IPS DF 4.7 (cell line): ENCODE results near the gene TMEM61.
"Not testable (repeated sequence)": the region's sequence is repeated elsewhere in the genome, so short reads cannot be mapped to it uniquely, and the experiment has no call there.

Source experiments
- DNase-seq: peaks from one replicate; pipeline ENCODE4 v3.0.0-alpha.2; 2013; ENCODE audit warnings: low spot score; ENCODE audit errors: extremely low read depth

The TMEM61 gene

DNA sequence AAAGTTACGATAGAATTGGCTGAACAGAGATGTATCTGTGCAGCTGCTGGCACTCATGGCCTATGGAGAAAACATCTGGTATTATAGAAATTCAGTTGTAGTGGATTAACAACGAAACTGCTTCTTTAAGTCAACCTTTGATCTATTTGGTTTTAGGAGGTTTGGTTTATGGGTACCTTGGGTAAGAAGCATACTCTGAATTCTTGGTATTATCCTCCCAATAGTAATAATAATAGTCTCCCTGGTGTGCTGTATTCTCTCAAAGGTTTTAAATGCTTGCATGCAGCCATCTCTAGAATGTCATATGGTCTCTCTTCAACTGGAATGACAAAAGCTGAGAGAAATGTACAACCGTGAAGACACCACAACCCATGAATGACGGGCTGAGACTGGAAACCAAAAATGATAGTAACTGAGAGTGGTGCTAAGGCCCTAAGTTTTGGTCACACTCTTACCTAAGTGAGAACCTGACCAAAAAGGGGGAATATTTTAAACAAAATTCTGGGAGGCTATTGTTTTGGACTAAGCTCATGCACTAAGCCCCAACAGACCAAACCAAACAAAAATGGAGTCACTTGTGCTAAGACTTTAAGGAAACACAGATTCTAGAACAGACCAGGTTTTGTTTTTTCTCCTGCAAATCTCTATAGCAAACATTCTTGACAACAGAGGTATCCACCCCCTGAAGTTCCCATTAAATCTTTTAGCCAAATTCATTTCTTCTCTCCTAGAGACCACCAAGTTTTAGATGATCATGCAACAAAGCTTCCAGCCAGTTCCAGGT, 17.6 kb upstream of the TMEM61 start:
- no peak for DNase-seq

DNA sequence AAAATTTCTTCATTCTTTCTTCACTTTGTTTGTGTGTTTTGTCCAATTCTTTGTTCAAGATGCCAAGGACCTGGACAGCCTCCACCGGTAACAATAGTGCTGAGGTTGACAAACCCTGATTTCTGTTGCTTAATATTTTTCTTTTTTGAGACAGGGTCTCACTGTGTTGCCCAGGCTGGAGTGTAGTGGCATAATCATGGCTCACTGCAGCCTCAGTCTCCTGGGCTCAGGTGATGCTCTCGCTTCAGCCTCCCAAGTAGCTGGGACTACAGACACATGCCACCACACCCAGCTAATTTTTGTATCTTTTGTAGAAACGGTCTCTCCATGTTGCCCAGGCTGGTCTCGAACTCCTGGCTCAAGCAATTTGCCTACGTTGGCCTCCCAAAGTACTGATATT, 16.6 kb upstream of the TMEM61 start:
- DNase-seq = not testable (repeated sequence)

DNA sequence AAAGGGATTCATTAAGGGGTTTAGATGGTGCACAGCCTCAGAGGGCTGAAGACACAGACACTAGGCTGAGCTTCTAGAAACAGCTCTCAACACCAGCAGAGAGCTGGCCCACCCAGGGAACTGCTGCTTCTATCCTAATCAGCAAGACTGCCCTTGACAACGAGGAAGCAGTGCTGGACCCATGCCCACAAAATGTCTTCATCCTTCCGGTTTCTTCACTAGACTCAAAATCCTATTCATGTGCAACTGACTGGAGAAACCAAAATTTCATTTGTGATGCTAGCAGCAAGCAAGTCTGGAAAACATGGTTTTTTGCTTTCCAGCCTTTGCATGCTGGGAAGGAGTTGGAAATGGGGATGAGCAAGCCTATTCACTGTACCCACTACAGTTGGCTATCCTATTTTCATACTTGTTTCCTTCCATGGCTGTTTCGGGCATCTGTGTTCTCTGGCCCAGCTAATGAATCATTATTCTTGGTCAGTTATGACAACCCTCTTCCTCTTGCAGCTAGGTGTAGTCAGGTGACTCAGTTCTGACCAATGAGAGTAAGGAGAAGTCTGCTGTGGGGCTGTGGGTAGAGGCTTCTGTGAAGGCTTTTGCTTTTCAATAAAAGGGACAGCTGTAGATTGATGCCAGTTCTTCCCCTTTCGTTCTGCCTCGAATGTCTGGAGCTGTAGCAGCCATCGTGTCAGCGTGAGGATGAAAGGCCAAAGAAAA, 14.6 kb upstream of the TMEM61 start:
- DNase-seq = no peak

DNA sequence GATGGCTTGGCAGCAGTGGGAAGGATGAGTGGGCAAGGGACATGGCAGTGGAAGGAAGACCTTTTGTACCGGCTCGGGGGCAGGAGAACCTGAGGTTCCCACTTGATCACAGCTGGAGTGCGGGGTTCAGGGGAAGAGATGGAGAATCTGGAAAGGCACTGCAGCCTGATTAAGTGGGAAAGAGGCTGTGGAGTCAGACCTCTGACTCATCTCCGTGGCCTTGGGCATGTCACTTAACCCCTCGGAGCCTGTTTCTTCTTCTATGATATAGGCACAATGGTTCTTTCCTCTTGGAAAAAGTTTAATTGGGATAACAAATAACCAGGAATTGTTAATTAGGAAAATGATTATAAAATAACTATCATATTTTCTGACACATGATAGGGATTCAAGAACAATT, 13.1 kb upstream of the TMEM61 start:
- no peak for DNase-seq

DNA sequence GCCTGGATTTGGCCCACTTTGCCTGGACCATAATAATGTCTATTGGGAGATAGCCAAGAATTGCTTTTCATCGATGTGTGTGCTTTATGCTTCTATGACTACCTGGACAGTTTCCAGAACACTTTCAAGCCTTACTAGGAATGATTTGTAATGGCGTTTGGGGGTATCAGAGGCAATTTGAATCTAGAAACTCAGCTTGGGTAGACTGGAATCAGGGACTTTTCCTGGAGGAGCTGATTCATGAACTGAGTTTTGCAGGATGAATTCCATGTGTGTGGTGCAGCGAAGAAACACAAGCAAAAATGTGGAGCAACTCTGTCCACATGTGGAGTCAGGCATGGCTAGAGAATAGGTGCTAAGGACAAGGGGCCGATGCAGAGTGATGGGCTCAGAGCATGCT, 11.9 kb upstream of the TMEM61 start:
- no peak for DNase-seq

DNA sequence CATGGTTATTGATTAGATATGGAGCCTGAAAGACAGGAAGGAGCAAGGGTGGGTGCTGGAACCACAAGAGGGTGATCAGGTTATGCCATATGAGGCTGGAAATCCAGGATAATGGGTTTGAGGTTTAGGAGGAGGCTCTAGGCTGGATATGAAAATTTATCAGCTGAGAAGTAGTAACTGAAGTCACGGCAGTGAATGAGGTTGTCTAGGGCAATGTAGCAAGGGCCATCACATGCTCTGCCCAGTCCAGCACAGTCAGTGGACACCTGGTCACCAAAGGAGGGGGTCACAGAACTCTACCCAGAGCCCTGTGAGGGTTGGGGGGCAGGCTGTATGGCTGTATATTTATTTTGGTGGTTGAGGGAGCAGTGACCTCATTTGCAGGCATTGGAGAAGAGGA, 10.5 kb upstream of the TMEM61 start:
- DNase-seq = no peak

DNA sequence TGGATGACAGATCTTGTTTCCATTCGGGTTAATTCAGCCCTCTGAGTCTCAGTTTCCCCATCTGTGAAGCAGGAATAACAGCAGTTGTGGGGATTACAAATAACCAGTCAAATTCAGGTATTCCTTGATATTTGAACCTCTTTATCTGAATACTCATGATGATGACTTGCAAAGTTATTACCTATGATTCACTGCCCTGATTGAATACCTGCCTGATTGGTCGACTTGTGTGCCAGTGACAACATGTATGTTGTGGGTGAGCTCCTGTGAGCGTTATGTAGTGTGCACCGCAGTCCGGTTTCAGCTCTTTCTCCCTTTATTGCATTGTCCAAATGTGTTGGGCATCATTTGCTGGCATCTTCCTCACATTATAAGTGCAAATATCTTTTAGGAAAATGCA, 9.5 kb upstream of the TMEM61 start:
- no peak for DNase-seq

DNA sequence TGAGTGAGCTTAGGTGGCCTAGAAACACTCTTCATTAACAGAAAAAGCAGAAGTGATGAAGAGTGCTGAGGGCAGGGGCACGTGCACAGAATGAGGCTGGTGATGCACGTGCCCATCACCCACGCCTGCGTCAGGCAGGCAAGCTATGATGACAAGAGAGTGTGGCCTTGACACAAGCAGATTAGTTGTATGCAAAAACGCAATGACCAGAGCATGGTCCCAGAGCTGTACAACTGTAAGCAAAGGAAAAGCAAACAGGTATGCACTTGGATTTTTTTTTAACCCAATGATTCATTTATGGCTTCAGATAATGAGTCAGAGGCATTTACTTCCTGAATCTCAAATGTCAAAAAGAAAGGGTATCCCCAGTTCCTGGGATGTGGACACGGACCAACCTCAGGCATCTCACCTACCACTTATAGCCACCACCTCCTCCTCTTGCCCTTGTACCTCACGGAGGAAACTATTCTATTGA, 9.1 kb upstream of the TMEM61 start:
- DNase-seq = no peak

DNA sequence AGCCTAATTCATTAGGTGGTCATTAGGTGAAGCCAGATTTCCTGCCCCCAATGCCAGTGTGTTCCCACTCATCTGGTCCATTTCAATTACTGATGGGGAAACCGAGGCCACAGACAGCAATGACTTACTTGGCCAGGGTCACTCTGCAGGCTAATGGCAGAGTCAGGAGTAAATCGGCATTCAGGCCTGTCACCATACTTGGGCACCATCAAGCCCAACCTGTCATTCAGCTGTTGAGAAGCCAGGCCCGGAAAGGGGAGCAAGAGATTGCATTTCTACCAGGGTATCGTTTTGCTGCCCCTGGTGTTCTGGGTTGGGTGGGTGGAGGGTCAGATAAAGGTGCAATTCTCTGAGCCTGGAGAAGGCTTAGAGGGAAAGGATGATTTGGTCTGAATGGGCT, 8.0 kb upstream of the TMEM61 start:
- DNase-seq = no peak

DNA sequence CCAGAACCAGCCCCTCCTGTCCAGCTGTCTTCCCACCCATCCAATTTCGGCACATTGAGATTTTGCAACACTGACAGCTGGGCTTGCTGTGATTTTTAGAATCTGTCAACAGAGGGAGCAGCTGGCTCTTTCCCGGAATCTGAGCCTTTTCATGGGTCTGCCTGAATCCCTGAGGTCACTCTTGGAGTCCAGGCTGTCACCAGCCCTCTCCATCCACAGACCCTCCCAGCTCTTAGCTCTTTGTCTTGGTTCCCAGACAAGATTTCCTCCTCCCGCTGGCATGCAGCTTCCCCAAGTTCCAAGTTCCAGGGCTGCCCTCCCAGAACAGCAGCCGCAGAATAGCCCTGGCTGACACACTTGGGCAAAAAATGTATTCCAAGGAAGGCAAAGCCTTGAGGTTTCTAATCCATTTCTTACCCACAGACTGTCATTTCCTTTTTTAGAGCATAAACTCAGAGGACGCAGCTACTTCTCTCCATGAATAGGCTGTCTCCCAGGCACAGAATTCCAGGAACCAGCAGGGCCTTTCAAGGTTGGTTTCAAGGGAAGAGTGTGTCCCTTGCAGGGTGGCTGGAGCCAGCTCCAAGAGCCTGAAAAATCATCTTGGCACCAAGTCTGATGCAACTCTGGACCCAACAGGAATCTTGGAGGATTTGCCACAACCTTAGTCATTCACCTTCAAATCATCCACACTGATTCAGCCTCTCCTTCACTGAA, 7.1 kb upstream of the TMEM61 start:
- DNase-seq = no peak

DNA sequence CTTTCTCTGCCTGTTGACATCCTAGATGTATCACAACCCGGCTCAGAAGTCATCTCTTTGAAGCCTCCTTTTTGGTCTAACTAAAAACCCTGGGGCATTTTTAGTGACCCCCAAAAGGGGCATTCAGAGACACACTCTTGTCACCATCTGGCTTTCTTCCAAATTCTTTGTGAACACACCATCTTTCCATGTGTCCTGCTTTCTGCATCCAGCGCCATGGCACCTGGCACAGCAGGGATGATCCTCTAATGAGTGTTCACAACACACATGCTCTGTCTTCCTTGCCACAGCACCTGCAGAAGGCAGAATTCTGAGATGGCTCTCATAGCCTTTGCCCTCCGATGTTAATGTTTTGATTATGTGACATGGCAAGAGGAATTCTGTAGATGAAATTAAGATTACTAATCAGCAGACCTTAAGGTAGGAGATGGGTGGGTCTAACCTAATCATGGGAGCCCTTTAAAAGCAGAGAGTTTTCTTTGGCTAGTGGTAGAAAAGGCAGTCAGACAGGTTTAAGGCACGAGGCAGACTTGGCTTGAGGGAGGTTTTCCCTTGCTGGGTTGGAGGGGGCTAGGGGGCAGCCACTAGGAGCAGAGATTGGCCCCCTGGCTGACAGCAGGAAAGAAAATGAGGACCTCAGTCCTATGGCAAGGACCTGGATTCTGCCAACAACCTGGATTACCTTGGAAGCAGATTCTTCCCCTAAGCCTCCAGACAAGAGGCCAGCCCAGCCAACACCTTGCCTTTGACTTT, 4.9 kb upstream of the TMEM61 start:
- no peak for DNase-seq

DNA sequence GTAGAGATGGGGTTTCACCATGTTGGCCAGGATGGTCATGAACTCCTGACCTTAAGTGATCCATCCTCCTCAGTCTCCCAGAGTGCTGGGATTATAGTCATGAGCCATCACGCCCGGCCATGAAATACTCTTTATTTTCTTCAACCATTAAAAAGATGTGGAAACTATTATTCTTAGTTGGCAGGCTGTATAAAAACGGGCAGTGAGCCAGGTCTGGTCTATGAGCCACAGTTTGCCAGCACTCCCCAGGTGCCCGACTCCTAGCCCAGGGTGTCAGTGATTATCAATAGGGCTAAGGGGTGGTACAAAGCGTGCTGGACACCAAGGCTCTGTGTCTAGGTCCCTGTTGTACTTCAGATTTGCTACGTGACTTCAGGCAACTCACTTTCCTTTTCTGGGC, 3.7 kb upstream of the TMEM61 start:
- DNase-seq = no peak

DNA sequence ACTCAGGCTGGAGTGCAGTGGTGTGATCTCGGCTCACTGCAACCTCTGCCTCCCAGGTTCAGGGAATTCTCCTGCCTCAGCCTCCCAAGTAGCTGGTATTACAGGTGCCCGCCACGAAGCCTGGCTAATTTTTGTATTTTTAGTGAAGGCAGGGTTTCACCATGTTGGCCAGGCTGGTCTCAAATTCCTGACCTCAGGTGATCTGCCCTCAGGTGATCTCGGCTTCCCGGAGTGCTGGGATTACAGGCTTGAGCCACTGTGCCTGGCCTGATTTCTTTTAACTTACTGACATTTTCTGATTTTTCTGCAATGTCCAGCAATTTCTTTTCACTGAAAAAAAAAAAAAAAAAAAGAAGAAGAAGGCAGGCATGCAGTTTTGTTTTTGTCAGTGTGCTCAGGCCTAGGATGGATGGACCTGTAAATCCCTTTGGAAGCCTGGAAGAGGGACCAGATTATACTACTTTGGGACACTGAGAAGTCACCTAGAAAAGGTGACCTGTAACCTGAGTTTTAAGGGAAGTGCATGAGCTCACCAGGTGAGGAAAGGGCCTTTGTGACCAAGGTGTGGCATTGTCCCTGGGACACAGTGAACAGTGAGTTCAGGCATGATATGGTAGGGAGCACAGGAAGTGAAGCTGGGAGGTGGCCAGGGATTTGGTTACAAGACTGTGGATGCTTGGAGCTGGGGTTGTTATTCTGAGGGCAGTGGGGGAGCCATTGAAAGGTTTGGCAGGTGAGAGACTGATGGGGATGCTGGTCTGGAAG, 2.7 kb upstream of the TMEM61 start:
- DNase-seq = no peak

DNA sequence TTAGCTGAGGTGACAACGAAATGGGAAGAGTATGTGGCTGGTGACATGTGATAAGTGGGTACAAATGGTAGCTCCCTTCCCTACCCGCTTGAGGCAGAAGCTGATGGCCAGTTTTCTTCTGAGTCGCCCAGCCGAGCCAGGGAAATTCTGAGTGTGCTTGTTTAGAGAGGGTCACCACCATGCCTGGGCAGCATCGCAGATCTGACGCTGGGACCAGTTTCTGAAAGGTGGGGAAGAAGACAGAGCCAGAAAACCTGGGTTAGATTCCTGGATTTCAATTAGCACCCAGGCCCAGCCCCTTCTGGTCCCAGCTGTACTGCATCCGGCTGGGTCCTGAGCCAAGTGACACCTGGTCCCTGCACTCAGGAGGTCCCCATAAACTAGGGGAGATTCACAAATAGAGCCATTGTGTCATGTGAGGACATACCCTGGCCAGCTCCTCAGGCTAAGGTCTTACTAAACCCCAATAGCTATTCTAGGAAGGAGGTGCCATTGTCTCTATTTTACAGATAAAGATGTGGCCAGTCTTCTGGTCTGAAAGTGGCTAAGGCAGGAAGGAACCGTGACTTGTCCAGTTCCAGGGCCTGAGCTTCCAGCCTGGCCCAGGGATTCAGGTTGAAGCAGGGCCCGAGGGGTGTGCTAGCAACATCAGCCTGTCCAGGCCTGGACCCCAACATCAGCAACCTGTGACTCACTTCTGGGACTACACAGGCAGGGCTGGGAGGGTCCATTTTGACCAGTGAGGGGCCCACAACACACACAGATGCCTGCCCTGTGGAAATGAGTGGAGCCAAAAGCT, 1.7 kb upstream of the TMEM61 start:
- no peak for DNase-seq

DNA sequence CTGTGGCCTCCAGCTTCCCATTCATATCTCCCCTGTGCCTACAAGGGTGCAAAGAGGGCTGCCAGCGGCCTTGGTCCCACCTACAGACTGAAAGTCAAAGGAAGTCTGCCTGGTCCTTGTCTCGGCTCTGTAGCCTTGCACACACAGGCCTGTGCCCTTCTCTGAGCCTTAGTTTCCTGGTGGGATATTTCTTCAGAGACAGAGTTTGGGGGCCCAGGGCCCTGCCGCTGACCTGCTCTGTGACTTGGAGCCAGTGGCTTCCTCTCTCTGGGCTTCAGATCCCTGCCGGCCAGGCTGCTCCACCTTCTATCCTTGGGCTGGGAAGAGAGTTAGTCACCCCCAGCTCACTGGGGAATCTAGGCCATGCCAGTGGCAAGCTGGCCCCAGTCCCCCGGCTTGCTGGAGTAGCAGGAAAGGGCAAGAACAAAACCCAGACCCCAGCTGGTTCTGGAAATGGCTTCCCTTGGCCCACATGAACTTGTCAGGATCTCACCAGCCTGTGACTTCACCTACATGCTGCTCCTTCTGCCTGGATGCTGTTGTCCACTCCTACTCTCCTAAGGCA, 1.0 kb upstream of the TMEM61 start:
- no peak for DNase-seq

DNA sequence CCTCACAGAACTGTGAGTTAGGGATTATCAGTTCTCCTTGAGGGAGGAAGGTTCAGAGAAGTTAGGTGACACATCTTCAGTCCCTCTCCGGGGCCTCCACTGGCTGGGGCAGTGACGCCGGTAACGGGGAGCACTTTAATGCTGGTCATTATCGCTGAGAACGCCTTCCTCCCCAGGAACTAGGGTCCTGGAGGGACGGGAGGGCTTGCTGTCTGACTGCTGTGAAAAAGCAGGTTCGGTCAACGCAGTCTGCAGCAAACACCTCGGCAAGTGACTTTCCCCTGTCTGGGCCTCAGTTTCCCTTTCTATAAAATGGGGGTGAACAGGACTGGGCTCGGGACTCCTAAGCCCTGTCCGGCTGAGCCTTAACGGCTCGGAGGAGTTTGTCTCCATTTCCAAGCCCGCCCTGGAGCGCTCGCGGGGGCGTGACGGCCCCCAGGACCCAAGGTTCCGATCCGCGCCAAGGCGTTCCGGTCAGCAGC, 341 bp upstream of the TMEM61 start:
- DNase-seq = no peak

DNA sequence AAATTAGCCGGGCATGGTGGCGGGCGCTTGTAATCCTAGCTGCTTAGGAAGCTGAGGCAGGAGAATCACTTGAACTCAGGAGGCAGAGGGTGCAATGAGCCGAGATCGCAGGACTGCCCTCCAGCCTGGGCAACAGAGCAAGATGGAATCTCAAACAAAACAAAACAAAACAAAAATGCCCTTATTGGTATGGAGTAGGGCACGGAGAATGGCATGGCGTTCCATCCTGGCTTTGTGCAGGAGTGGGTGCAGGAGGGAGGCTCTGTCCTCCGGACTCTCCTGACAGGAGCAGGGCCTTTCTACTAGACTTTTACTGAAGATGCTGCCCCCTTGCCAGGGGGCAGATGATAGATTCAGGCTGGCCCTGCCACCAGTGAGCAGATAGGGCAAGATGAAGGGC, 1.0 kb downstream of the TMEM61 start:
- no peak for DNase-seq

DNA sequence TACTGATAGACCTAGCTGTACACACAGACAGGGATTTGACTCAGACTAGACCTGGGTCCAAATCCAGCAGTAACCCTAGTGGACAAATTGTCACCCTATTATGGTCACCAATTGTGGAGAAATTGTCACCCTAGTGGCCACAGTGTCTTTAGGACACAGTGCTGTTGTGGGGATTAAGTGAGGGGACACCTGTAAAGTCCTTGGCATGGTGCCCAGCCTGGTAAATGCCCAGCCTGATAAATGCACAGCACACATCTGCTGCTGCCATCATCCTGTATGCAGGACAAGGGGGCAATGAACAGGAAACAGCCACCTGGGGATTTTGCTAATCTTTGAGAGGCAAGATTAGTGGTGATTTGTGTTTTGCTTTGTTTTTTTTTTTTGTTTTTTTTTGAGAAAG, 2.3 kb downstream of the TMEM61 start:
- no peak for DNase-seq

DNA sequence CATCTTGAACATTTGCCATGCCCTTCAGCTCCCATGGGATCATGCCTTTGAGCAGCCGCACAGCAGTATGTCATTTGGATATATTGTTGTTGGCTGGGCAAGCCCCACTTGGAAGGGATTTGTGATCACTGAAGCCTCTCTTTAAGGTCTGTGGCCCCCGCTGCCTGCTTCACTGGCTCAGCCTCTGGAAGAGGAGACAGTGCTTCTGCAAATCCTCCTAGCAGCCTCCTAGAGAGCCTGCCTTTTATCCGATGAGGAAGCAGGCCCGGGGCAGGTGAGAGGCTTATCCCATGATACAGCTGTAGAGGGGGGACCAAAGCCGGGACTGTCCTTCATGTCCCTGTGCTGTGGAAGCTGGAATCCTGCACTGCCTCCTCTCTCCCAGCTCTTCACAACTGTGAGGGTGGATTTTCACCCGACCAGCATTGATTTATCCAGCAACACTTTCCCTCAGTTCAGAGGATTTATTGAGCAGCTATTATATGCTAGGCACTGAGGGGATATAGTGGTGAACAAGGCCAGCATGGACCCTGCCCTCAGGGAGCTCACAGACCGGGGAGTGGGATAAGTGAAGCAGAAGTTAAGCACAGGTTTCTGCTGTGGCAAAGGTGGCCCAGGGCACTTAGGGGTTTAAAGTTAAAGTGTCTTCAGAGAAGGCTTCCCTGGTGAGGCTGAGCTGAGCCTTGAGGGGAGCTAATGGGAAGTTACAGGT, 3.9 kb downstream of the TMEM61 start:
- no peak for DNase-seq
